Ecto neural progenitor cell (in vitro differentiated cells): ENCODE data around the gene SPOCK1.
"Not testable (repeated sequence)": the region's sequence is repeated elsewhere in the genome, so short reads cannot be mapped to it uniquely, and the experiment has no call there.

Experiments used
- DNase-seq: peaks from one replicate; pipeline ENCODE4 v3.0.0-alpha.2; 2018; ENCODE audit warnings: low spot score

The SPOCK1 gene

DNA sequence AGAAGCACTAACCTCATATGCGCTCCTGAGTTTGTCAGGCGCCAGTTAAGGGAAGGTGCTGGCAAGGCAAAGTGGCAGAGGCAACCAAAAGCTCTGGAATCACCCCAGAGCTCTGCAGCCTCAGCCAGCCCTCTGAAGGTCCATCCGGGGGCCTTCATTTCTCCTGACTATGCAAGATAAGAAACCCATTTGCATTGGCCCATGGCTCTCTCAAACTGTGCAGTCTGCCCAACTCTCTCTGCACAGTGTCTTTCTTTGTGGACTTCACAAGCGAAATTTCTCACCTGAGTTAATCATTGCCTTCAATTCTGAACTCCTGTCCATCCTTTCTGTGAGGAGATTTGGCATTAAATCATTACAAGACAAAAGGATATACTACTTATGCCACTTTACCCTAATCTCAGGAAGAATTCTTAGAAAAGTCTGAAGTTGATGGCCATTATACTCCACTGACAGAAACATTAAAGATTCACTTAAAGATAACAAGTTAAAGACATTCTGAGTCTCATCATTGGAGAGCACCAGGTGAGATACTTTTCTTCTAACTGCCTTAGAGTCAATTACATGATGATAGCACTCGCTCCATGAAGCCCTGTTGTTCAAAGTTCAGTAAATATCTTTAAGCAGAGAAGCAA lies 235.6 kb downstream of the SPOCK1 start:
- no peak for DNase-seq

DNA sequence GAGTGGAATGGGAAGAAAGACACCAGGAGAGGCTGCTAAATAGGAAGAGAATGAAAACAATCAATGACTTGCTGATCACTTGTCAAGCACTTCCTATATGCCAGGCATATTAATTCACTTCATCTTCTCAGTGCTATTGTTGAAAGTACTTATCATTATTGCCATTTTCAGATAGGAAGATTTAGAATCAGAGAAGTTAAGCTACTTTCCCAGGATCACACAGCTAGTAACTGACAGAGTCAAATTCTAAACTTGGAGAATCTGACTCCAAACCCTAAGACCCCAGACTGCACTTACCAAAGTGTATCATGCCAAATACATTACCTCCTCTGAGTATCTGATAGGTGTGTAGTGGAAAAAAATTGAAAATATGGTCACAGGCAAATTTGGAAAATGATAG lies 236.3 kb downstream of the SPOCK1 start:
- DNase-seq, result no peak

DNA sequence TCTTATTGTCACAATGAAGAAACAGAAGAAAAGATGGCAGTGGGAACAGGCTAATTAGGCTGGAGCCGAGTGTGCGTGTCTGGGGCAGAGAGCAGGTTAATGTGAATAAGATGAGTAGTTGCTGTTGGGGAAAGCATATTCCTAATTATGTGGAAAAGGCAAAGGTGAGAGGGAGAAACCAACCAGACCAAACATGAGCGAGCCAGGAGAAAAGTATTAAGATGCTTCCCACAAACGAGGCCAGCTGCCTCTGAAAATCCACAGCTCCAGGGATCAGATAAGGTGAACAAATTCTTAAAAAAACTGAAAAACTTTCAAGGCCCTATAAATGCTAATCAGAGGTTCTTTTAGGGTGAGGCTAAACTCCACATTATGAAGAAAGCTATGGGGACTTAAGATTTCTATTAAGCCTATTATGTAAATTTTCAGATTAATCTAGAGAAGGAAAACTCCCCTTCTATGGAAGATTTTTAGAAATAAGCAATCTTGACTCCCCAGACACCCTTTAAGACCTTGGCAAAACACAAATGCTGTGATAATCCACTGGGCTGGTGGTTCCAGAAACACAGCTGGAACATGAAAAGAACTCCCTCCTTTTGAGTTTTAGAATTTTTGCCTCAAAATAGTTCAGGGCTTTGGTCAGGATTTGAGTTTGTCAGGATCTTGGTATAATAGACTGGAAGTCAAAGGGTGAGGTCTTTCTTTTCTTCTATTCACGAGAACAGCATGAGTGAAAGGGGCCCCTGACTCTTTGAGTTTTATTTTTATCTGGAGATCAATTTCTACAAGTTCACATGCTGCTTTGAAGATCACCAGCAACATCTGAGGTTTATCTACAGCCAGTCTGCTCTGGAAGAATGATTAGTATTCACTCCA lies 238.1 kb downstream of the SPOCK1 start:
- no peak for DNase-seq

DNA sequence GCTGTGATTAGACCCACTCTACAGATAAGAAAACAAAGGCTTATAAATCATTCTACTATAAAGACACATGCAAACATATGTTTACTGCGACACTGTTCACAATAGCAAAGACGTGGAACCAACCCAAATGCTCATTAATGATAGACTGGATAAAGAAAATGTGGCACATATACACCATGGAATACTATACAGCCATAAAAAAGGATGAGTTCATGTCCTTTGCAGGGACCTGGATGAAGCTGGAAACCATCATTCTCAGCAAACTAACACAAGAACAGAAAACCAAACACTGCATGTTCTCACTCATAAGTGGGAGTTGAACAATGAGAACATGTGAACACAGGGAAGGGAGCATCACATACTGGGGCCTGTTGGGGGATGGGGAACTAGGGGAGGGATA lies 240.0 kb downstream of the SPOCK1 start:
- DNase-seq, result not testable (repeated sequence)

DNA sequence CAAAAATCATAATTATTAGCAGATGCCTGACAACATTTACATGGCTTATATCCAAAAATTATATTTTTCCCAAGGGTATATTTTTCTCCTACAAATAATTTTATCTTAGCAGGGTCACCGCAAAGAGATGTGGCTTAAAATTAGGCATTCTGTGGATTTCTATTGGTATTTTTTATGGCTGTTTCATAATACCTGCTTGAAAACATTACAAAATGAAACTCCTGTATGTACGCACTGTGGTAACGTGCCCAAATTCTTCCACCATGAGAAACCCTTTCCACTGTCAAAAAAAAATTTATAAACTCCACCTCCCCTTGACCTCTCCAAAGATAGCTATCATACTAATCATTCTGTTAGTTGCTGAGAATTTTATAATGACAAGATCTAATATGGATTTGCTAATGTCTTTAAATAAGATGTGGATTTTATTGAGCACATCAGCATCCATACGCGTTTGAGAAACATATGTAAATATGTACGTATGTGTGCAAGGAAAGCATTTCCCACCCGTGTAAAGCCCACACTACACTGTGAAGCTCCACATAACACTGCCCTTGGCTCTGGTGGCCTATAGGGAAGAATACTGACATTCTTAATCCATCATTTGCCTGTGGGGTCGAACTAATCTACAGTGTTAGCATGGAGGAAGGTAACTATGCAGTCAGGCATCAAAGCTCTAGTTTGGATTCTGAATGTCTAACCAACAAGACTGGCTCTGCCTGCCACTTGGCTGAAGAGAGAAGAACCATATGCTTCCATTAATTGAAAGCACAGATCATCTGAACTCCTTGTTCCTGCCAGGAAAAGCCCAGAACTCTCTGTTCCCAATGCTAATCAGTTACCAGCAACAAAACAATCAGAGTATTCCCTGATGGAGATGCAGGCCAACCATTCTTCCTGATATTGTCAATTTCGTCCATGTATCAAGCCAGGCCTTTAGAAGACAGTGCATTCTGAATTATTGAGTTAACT lies 244.7 kb downstream of the SPOCK1 start:
- DNase-seq, result no peak

DNA sequence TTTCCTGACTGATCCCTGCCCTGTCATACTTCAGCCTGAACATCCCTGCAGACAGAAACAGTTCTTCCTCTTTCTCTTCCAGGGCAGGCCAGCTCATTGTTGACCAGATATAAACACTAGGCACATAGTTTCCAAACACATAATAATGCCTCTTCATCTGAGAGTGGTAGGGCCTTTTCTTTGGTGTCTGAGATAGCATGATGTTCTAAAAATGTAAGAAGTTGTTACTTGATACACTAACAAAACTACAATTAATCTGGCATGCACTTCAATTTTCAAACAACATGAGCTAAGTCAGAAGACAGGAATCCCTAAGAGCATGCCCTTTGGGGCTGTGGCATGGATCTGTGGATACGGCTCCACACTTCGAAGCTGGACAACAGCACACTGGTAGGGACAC lies 246.6 kb downstream of the SPOCK1 start:
- no peak for DNase-seq

DNA sequence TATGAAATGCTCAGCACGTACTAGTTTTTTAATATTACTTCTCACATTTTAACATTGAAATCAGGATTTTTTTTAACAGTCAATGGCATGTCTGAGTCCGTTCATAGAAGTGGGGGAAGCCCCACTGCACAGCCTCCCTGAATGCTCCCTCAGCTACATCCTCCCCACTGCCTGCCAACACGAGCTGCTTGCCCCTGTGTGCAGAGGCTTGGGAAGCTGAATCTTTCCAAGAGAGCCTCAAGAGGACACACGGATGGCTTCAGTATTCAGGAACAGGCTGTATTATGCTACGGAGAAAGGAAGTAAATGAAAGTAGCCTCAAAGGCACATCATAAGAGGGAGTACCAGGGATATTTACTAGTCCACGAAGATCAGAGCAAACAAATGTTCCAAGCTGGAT lies 248.7 kb downstream of the SPOCK1 start:
- DNase-seq, result no peak

DNA sequence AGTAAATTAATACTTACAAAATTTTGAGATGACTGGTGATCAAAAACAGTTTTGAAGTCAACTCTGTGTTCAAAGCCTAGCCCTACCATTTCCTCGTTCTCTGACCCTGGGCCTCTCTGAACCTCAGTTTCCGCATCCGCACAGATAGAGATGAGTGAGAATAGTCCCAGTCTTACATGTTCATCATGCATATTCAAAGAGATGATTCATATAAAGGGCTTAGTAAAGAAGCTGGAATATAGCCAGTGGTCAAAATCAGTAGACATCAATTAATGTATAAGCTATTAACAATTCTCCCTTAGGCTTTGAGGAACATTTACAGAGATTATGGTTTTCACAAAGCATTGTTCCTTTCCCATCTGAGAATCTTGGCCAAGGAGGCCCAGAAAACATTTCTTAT lies 250.6 kb downstream of the SPOCK1 start:
- DNase-seq, result no peak

DNA sequence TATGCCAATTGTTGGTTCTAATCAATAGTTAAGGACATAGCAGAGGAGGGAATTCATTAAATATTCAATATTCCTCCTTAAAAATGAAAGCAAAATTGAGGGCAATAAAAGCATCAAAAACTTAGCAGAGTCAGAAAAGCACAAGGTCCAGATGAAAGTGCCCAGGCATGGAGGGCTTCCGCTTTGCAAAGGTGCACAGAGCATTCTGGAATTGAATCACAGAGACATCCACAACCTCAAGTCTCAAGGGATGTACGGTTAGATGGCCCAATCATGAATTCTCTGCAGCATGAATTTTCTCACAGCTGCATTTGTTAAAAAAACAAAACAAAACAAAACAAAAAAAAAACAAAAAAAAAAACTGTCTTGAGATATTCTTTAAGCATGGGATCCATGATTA lies 253.7 kb downstream of the SPOCK1 start:
- no peak for DNase-seq

DNA sequence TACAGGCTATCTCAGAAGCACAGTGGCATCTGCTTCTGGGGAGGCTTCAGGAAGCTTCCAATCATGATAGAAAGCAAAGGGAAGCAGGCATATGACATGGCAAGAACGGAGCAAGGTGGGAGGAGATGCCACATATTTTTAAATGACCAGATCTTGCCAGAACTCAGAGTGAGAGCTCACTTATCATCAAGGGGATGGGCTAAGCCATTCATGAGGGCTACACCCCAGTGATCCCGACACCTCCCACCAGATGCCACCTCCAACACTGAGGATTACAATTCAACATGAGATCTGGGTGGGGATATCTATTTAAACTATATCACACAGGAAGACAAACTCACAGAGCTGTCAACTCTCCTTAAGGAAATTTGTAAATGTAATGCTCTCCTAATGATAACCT lies 258.8 kb downstream of the SPOCK1 start:
- no peak for DNase-seq

DNA sequence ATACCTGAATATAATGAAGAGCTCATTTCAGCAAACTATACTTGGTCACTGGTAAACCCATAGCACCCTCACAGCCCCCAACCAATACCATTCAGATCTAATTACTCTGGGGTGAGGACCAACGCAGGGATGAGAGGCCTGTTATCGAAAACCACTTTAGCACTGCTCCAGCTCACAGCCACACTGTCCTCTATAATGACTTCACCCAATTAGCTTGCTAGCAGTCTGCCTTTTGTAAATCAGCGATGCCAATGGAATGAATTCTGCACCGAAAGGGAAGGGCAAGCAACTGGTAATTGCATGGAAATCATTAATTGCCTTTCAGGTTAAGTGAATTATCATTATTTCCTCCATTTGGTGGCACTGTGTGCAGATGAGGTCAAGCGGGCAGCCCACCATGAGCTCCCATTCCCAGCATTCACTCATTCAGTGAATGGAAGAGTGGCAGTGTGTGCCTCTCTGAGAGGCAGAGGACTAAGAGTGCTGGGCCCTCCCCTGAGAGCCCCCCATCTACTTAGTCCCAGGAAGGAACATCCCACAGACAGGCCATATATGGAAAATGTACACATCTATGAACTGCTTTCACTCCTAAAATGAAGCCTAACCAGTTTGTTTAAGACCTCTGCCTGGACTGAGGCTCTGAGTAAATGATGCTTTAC lies 262.1 kb downstream of the SPOCK1 start:
- DNase-seq, result no peak

DNA sequence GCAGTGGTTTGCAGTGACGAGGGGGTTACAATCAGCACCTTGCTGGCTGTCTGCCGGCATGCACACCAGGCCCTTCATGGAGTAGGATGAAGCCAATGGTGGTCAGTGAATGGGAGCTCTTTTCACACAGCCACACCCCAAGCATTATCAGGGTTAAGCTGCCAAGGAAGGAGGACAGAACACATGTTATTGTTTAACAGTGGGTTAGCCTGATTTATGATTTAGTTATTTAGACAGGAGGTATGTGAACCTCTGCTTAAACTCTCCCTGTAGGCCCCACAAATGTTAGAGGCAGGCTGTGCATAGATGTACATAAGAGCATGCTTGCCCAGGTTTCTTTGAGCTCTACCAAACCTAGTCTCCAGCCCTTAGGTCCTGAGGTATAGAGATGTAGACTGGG lies 262.9 kb downstream of the SPOCK1 start:
- no peak for DNase-seq

DNA sequence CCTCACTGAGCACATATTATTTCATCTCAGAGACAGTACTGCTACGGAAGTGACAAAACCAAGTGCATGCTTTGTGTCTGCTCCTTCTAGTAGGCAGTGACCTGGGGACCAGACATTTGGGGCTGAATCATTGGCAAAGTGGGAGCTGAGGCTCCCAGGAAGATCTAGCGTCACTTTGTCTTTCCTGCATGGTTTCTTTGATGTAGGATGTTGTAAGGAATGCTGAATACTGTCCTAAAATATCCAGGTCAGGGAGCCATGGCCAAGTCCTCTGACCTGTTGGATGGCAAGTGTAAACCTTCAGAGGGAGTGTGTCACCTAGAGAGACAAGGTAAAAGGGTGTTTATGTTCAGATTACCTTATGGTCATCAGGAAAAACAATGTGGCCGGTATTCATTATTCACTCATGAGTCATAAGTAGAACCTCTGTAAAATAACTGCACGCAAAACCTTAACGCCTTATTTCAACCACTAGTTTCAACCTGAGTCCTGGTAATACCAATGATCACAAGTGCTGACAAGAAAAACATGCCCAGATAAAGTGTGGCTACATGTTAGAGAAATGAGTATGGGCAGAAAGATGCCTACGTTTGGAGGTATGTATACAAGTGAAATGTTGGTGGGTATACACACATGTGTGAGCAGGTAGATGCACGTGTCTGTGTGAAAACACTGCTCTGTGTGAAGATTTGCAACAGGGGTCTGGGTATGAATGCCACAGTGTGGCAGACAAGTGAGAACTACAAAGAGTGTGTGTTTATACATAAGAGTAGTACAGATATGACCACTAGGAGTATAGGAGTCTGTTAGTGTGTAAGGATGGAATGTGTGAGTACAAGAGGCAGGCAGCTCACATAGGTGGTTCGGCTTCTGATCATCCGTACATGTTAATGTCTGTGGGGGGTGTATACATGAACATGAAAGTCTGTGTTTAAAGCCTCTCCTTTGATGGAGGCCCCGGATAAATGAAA lies 263.9 kb downstream of the SPOCK1 start:
- DNase-seq, result no peak

DNA sequence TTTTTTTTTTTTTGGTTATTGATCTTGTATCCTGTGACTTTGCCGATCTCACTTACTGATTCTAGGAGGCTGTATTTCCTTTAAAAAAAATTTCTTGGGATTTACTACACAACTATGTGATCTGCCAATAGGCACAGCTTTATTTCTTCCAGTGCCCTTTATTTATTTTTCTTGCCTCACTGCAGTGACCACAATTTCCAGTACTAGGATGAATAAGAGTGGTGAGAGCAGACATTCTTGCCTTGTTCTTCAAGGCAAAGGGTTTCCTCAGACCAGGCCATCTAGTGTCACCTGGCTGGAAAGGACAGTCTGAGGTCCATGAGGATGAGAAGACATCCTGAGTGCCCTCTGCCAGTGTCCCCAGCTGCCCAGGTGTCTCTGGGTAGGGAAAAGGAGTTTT lies 265.4 kb downstream of the SPOCK1 start:
- DNase-seq, result no peak

DNA sequence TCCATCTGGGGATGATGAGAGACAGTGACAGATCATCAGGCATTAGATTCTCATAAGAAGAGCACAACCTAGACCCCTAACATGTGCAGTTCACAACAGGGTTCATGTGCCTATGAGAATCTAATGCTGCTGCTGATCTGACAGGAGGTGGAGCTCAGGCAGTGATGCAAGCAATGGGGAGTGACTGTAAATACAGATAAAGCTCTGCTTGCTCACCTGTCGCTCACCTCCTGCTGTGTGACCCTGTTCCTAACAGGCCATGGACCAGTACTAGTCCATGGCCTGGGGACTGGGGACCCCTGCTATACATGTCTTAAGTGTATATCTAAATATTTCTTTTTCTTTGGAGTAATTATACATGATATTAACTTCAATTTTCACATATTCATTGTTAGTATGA lies 265.8 kb downstream of the SPOCK1 start:
- not testable (repeated sequence) for DNase-seq

DNA sequence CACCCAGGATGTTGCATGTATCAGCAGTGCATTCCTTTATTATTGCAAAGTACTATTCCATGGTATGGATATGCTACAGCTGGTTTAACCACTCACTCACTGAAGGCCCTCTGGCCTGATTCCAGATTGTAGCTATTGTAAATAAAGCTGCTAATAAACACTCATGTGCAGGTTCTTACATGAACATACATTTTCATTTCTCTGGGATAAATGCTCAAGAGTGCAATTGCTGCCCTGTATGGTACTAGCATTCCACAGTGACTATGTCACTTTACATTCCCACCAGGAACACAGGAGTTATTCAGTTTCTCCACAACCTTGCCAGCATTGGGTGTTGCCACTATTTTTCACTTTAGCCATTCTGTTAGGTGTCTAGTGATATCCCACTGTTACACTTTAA lies 267.6 kb downstream of the SPOCK1 start:
- no peak for DNase-seq

DNA sequence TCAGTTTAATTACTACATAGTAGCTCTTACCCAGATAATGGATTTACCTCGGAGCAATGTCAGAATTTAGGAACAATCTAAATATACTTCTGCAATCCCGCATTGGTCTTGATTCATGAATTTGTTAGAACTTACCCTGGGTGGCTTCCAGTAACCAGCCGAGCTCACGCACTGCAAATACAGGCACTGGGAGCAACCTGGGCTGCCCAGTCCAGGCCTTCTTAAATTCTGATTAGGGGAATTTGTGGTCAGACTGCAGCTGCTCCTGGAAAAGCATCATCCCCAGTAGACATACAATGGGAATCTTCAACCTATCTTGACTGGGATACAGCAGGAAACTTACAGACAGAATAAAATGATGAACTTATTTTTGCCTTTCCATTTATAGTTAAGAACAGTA lies 270.3 kb downstream of the SPOCK1 start:
- DNase-seq, result no peak

DNA sequence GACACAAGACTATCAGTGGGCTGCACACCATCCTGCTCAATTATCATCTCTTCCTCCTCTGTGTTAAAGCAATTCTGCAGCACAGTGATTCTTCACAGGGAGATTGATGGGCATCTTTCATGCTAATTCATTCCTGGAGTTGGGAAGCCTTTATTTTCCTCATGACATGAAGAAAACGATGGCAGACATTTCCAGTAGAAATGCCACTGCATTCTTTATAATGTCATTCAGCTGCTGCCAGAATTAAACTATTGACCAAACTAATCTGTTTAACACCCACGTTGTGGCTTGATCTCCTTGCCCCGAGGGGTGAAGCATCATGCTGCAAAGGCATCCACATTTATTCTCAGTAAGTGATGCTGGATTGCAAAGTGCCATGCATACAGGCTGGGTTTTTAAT lies 273.0 kb downstream of the SPOCK1 start:
- DNase-seq, result no peak

DNA sequence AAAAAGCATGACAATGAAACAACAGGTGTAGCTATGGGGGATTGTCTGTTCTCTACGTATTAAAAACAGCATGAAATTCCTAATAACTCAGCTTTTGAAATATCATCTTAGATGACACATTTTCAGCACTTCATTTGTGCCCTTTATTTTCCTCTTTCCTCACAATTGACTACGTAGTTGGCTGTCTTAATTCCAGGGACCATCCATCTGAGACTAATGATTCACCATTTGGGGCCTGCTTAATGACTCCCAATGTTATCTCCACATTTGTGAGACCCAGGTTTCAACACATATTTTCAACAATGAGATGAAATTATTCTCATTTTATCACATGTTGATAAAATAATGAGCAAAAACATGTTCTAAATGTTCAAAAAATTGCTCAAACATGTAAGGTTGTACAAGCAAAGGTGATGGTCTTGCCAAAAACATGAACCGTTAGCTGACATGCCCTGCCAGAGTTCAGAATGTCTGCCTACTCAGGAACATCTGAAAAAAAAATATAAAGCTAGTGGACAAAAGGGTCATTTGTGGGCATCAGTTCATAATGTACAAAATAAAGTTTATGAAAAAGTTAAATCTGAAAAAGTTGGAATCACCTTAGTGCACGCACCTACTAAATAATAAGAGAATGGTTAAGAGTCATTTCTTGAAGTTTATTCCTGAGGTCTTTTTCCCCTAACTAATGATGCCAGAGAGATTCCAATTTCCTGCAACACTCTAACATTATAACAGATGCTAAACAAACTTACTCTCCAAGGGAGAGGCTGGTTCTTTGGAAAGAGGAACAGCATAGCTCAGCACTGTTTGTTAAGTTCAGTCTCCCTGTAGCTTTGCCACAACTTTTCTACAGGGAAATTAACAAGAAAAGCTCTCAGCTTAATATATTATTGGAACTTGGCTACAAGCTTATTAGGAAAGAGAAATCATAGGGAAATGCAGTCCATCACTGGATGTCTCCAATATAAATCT lies 275.5 kb downstream of the SPOCK1 start:
- no peak for DNase-seq

DNA sequence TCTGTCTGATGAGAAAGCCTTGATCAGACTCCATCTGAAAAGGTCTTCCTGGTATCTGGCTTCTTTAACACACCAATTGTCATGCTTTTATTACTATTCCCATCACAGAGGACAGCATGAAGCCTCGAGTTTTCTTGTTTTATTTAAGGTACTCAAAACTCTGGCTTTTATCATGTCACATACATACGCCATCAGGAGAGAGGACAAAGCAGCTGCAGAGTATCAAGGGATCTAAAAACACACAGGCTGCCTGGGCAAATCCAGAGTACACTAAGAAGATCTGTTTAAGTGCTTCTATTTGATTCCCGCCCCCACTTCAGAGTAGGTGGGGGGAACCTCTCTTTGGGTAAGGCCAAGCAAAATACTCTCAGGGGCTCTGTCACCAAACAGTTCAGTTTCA lies 277.2 kb downstream of the SPOCK1 start:
- DNase-seq, result no peak
